HCT116 (cell line): ENCODE data around the gene PEX10. TPM values are rescaled to one million over a fixed set of nuclear protein-coding genes. Genes with fewer than 3 reads are reported as not detected.

Experiments
- ATAC-seq: fragments of 200-7000 bp; cut with Tn5 transposase; 2 replicates; pipeline ENCODE4 v1.9.1; 2020; ENCODE audit warnings: mild to moderate bottlenecking, moderate library complexity
- BruUV-seq: library from RNA; stranded (reverse); fragments of 400-500 nt; replicated peaks from 2 replicates; lab custom pipeline; 2021; lab: Mats Ljungman, UMichigan
- CTCF ChIA-PET: fragments of 300-600 bp; sonication (Branson Sonifier 250); formaldehyde crosslinking; loops from one replicate; lab custom pipeline; 2021; ENCODE audit warnings: antibody characterized with exemption; lab: Charles Lee
- POLR2A ChIA-PET: fragments of 300-600, 350-600 bp; sonication (Branson Sonifier 250); formaldehyde crosslinking; loops from one replicate; lab custom pipeline; 2021; ENCODE audit warnings: antibody characterized with exemption; lab: Charles Lee
- RAD21 ChIA-PET, 2 experiments: fragments of 300-600 bp; sonication (Branson Sonifier 250); formaldehyde crosslinking; loops; one replicate each; lab custom pipeline; 2023; ENCODE audit warnings: low total read pairs in 2 of 2; ENCODE audit not compliant: uncharacterized antibody in 2 of 2, unreplicated experiment in 2 of 2, low non-redundant PET in 1 of 2; lab: Charles Lee
- DNase-seq: peaks from one replicate; pipeline ENCODE4 v3.0.0-alpha.2; 2010; ENCODE audit warnings: low read depth, low spot score
- H2AFZ ChIP-seq: fragments of 200-600 bp; shearing (Covaris generic), sonication (generic); 2 replicates; pipeline ENCODE4 v1.6.1; 2017; ENCODE audit warnings: low read depth, mixed run types, mixed read lengths, antibody characterized with exemption, low read length; ENCODE audit not compliant: poor library complexity, severe bottlenecking
- H3K27ac ChIP-seq: 2 replicates; pipeline ENCODE4 v1.5.1; 2012; ENCODE audit warnings: low read depth, low read length
- H3K27me3 ChIP-seq: fragments of 200-600 bp; sonication (generic); 2 replicates; pipeline ENCODE4 v1.6.1; 2016; ENCODE audit warnings: mixed run types, low read length, mixed read lengths; ENCODE audit not compliant: insufficient read depth
- H3K36me3 ChIP-seq, 2 experiments: fragments of 200-500 bp in 1 of 2; fragments of 200-600 bp in 1 of 2; sonication (Bioruptor generic) in 1 of 2; sonication (generic) in 1 of 2; 2 replicates each; pipeline versions ENCODE4 v1.5.1 to v1.6.1; 2014 to 2016; ENCODE audit warnings: low read length in 2 of 2, inconsistent platforms in 1 of 2, mixed read lengths in 1 of 2, mixed run types in 1 of 2; ENCODE audit not compliant: insufficient read depth in 2 of 2, control insufficient read depth in 1 of 2
- H3K4me1 ChIP-seq, 2 experiments: fragments of 200-600 bp in 1 of 2; sonication (generic) in 1 of 2; 2 replicates each; pipeline versions ENCODE4 v1.5.1 to v1.6.1; 2012 to 2017; ENCODE audit warnings: low read length in 2 of 2, inconsistent platforms in 1 of 2, mild to moderate bottlenecking in 1 of 2, mixed read lengths in 1 of 2, mixed run types in 1 of 2, moderate library complexity in 1 of 2; ENCODE audit not compliant: insufficient read depth in 2 of 2, control insufficient read depth in 1 of 2
- H3K4me2 ChIP-seq: fragments of 200-600 bp; sonication (generic); 2 replicates; pipeline ENCODE4 v1.6.1; 2017; ENCODE audit warnings: mixed run types, low read length, mixed read lengths
- H3K4me3 ChIP-seq, 2 experiments: fragments of 200-600 bp in 1 of 2; sonication (generic) in 1 of 2; replicated peaks in 1 of 2; 2 replicates each; pipeline ENCODE4 v1.5.1; 2011 to 2016; ENCODE audit warnings: low read length in 2 of 2, control low read depth in 1 of 2, low read depth in 1 of 2, mild to moderate bottlenecking in 1 of 2, mixed read lengths in 1 of 2, mixed run types in 1 of 2
- H3K79me2 ChIP-seq: fragments of 200-600 bp; sonication (generic); 2 replicates; pipeline ENCODE4 v1.6.1; 2017; ENCODE audit warnings: mild to moderate bottlenecking, mixed run types, low read length, moderate library complexity, mixed read lengths; ENCODE audit not compliant: insufficient read depth
- H3K9ac ChIP-seq: fragments of 200-600 bp; sonication (generic); 2 replicates; pipeline ENCODE4 v1.6.1; 2016; ENCODE audit warnings: low read length, mixed read lengths
- H3K9me2 ChIP-seq: fragments of 200-600 bp; sonication (generic), shearing (Covaris generic); 2 replicates; pipeline ENCODE4 v1.6.1; 2017; ENCODE audit warnings: mixed run types, mild to moderate bottlenecking, moderate library complexity; ENCODE audit not compliant: insufficient read depth
- H3K9me3 ChIP-seq, 2 experiments: fragments of 200-500 bp in 1 of 2; fragments of 200-600 bp in 1 of 2; sonication (Bioruptor generic) in 1 of 2; sonication (generic) in 1 of 2; 2 replicates each; pipeline ENCODE4 v1.6.1; 2014 to 2017; ENCODE audit warnings: low read length in 2 of 2, mixed read lengths in 2 of 2, inconsistent platforms in 1 of 2, low read depth in 1 of 2, mild to moderate bottlenecking in 1 of 2, mixed run types in 1 of 2, moderate library complexity in 1 of 2; ENCODE audit not compliant: control insufficient read depth in 1 of 2, insufficient read depth in 1 of 2
- H4K20me1 ChIP-seq: fragments of 200-600 bp; sonication (generic), shearing (Covaris generic); 2 replicates; pipeline ENCODE4 v1.6.1; 2017; ENCODE audit warnings: mixed run types, mild to moderate bottlenecking, moderate library complexity; ENCODE audit not compliant: insufficient read depth
- ATF3 ChIP-seq: IDR thresholded peaks from 2 replicates; pipeline ENCODE4 v1.6.1; 2012
- ZBTB33 ChIP-seq: IDR thresholded peaks from 2 replicates; pipeline ENCODE4 v1.6.1; 2011; ENCODE audit warnings: mild to moderate bottlenecking, low read length, moderate library complexity; ENCODE audit not compliant: insufficient replicate concordance; ENCODE audit errors: extremely low read depth
- intact Hi-C: fragments of 100-400 bp; cut with micrococcal nuclease; formaldehyde crosslinking; loops from 2 replicates; pipeline ENCODE4 v1.10.0; 2022
- total RNA-seq: library from RNA; stranded (reverse); gene quantifications from one replicate; pipeline ENCODE4 v1.2.1, GENCODE V29; 2021; ENCODE audit not compliant: unreplicated experiment

Gene PEX10
- total RNA-seq, 1 experiment from 2014 or later, result 27.9 TPM

GRCh38 chr1:2380816-2381591 is 31.4 kb downstream of the PEX10 start:
- POLR2A ChIA-PET, result interaction anchor here (0.8 to 1.7 kb wide), 4 partner anchors 11 to 186 kb away, joined by 5 to 16 read pairs (median 8); partner anchors contain the start of genes FAAP20, MORN1 and RER1
- H3K27me3 ChIP-seq, result no peaks in the 10 kb centered on the region
- ATAC-seq, result no peak

More at GRCh38 chr1:2380816-2381591, 31.4 kb downstream of the PEX10 start:
- Histone ChIP-seq H3K36me3 (no peaks in the 10 kb centered on the region), H3K79me2 (no peaks in the 10 kb centered on the region), H3K9ac (no peak overlapping the region), H3K9me3 (no peaks in the 10 kb centered on the region), H3K4me1 (0 out of 4 replicates have a peak, but pooled peaks cover 0 to 6% of the 10 kb centered on the region in 2 experiments), H2AFZ (no peak overlapping the region), H3K4me2 (no peak overlapping the region), H3K4me3 (no peak overlapping the region), H4K20me1 (no peaks in the 10 kb centered on the region), H3K27ac (no peak overlapping the region), H3K9me2 (no peaks in the 10 kb centered on the region)
- CTCF ChIA-PET, result interaction anchor here (0.5 to 7.7 kb wide), 13 partner anchors 10 to 418 kb away, joined by 3 to 271 read pairs (median 7); partner anchors contain the start of genes FAAP20, MORN1 and RER1
- intact Hi-C loops, result loop anchor here (1.0 kb wide), 1 partner anchor 186 kb away; no protein-coding TSS in a partner anchor
- RAD21 ChIA-PET, result interaction anchor here (0.6 to 2.0 kb wide), 7 partner anchors 10 to 186 kb away, joined by 3 to 33 read pairs (median 5); partner anchors contain the start of genes FAAP20 (in 2 of the 2), MORN1 (in 1 of the 2) and RER1 (in 1 of the 2)
- TF ChIP-seq ZBTB33 (no peak), ATF3 (no peak)
- BruUV-seq, result no TSS peak
- no peak for DNase-seq
